CD14-positive monocyte (primary cell): ENCODE results near the gene ZFP90. TPM values are rescaled to one million over a fixed set of nuclear protein-coding genes. Genes with fewer than 3 reads are reported as not detected.

ENCODE experiments used
- DNase-seq, 3 donors: peaks; one replicate each; pipeline ENCODE4 v3.0.0-alpha.2; 2011 to 2022
- H2AFZ ChIP-seq: 2 replicates; pipeline ENCODE4 v1.6.0; 2012; ENCODE audit warnings: mild to moderate bottlenecking, low read depth, low read length, inconsistent platforms; ENCODE audit not compliant: insufficient read depth, poor library complexity, severe bottlenecking
- H3K27ac ChIP-seq, 2 donors: 1 replicate in 1 of 2; 2 replicates in 1 of 2; pipeline ENCODE4 v1.5.1; 2012 to 2013; ENCODE audit warnings: low read length in 2 of 2, control low read depth in 1 of 2, inconsistent platforms in 1 of 2, low read depth in 1 of 2, mild to moderate bottlenecking in 1 of 2
- H3K27me3 ChIP-seq, 2 donors: one replicate each; pipeline versions ENCODE4 v1.6.0 to v1.6.1; 2011 to 2013; ENCODE audit warnings: low read length in 2 of 2; ENCODE audit not compliant: control insufficient read depth in 2 of 2, insufficient read depth in 2 of 2
- H3K36me3 ChIP-seq, 2 donors: replicated peaks in 1 of 2; 1 replicate in 1 of 2; 2 replicates in 1 of 2; pipeline versions ENCODE4 v1.5.1 to v1.6.1; 2012 to 2013; ENCODE audit warnings: low read length in 2 of 2, control low read depth in 1 of 2, inconsistent platforms in 1 of 2, mild to moderate bottlenecking in 1 of 2; ENCODE audit not compliant: insufficient read depth in 2 of 2, control insufficient read depth in 1 of 2
- H3K4me1 ChIP-seq, 2 donors: 1 replicate in 1 of 2; 2 replicates in 1 of 2; pipeline versions ENCODE4 v1.5.1 to v1.6.1; 2012 to 2013; ENCODE audit warnings: low read length in 2 of 2, control low read depth in 1 of 2, inconsistent platforms in 1 of 2, mild to moderate bottlenecking in 1 of 2, moderate library complexity in 1 of 2; ENCODE audit not compliant: insufficient read depth in 2 of 2, control insufficient read depth in 1 of 2
- H3K4me2 ChIP-seq: replicated peaks from 2 replicates; pipeline ENCODE3; 2012; ENCODE audit warnings: low read length, moderate library complexity, mild to moderate bottlenecking; ENCODE audit not compliant: poor library complexity, severe bottlenecking; ENCODE audit errors: extremely low read depth
- H3K4me3 ChIP-seq, 3 experiments: fragments of 200-600 bp in 1 of 3; sonication (generic) in 1 of 3; replicated peaks in 1 of 3; 1 replicate in 2 of 3; 2 replicates in 1 of 3; pipeline ENCODE4 v1.5.1; 2011 to 2013; ENCODE audit warnings: low read length in 3 of 3, mild to moderate bottlenecking in 3 of 3, control low read depth in 2 of 3, low read depth in 2 of 3, inconsistent platforms in 1 of 3, moderate library complexity in 1 of 3
- H3K79me2 ChIP-seq: 2 replicates; pipeline ENCODE4 v1.6.0; 2012; ENCODE audit warnings: mild to moderate bottlenecking, control low read depth, inconsistent platforms, low read length, moderate library complexity; ENCODE audit not compliant: insufficient read depth
- H3K9ac ChIP-seq: 2 replicates; pipeline ENCODE4 v1.6.0; 2017; ENCODE audit warnings: low read length, mild to moderate bottlenecking; ENCODE audit not compliant: insufficient read depth, poor library complexity, severe bottlenecking
- H3K9me3 ChIP-seq, 2 donors: replicated peaks in 1 of 2; 1 replicate in 1 of 2; 2 replicates in 1 of 2; pipeline versions ENCODE4 v1.5.1 to v1.6.1; 2012 to 2013; ENCODE audit warnings: low read length in 2 of 2, control low read depth in 1 of 2; ENCODE audit not compliant: control insufficient read depth in 1 of 2, insufficient read depth in 1 of 2
- H4K20me1 ChIP-seq: 2 replicates; pipeline ENCODE4 v1.6.0; 2012; ENCODE audit warnings: mild to moderate bottlenecking, low read length, control low read depth, moderate library complexity; ENCODE audit not compliant: insufficient read depth
- H3K27ac Mint-ChIP-seq, 7 donors: one replicate each; pipeline ENCODE4 v1.8.0; 2020; ENCODE audit warnings: mild to moderate bottlenecking in 7 of 7, mixed read lengths in 7 of 7, moderate library complexity in 6 of 7, inconsistent platforms in 2 of 7
- H3K27me3 Mint-ChIP-seq, 3 donors: one replicate each; pipeline ENCODE4 v1.8.0; 2021 to 2022; ENCODE audit warnings: low read depth in 3 of 3, mild to moderate bottlenecking in 3 of 3, mixed read lengths in 3 of 3, moderate library complexity in 3 of 3, inconsistent platforms in 1 of 3
- H3K36me3 Mint-ChIP-seq, 2 donors: one replicate each; pipeline ENCODE4 v1.8.0; 2020; ENCODE audit warnings: mixed read lengths in 2 of 2, inconsistent platforms in 1 of 2, mild to moderate bottlenecking in 1 of 2
- H3K4me1 Mint-ChIP-seq: one replicate; pipeline ENCODE4 v1.8.0; 2020; ENCODE audit warnings: mild to moderate bottlenecking, mixed read lengths
- H3K4me3 Mint-ChIP-seq, 2 donors: one replicate each; pipeline ENCODE4 v1.8.0; 2020; ENCODE audit warnings: mild to moderate bottlenecking in 2 of 2, mixed read lengths in 2 of 2, moderate library complexity in 1 of 2
- H3K9me3 Mint-ChIP-seq, 7 donors: one replicate each; pipeline ENCODE4 v1.8.0; 2020 to 2022; ENCODE audit warnings: mixed read lengths in 7 of 7, mild to moderate bottlenecking in 6 of 7, moderate library complexity in 6 of 7, inconsistent platforms in 2 of 7
- CTCF ChIP-seq: fragments of 200-600 bp; IDR thresholded peaks from one replicate; pipeline ENCODE4 v1.8.0; 2022; ENCODE audit warnings: antibody characterized with exemption, mild to moderate bottlenecking
- WGBS: methylation state at CpG from one replicate; pipeline ENCODE4 v1.1.5; 2013; ENCODE audit warnings: missing lambda C conversion rate; ENCODE audit not compliant: insufficient coverage; 5-methylcytosine and 5-hydroxymethylcytosine counted together
- intact Hi-C, 2 donors: fragments of 100-400 bp; cut with micrococcal nuclease; formaldehyde crosslinking; loops; one replicate each; pipeline versions ENCODE4 v1.15.0 to v1.15.1; 2023
- polyA plus RNA-seq, 3 donors: library from polyadenylated mRNA; depleted of rRNA in 1 of 3; unstranded in 2 of 3; stranded (reverse) in 1 of 3; fragments of 300-500 nt in 2 of 3; fragments of >200 nt in 1 of 3; fragmentation: Illumina TruSeq in 2 of 3; gene quantifications; 1 replicate in 2 of 3; 2 replicates in 1 of 3; pipeline ENCODE4 v1.2.3, GENCODE V29; 2012 to 2021

ZFP90 gene
- polyA plus RNA-seq, 3 donors, result 4.2 to 7.9 (median 6.3) TPM

- Histone ChIP-seq H3K9ac (no peak overlapping the region), H3K36me3 (no peaks in the 10 kb centered on the region), H3K4me2 (no peak overlapping the region), H3K27me3 (no peaks in the 10 kb centered on the region), H3K27ac (no peak overlapping the region), H4K20me1 (no peaks in the 10 kb centered on the region), H3K4me3 (no peak overlapping the region), H3K9me3 (peaks cover 0 to 7% of the 10 kb centered on the region in 2 donors), H3K79me2 (no peaks in the 10 kb centered on the region), H2AFZ (no peak overlapping the region), H3K4me1 (no peaks in the 10 kb centered on the region)
- Mint-ChIP-seq H3K27ac (no peak overlapping the region), H3K27me3 (peaks cover under 1 to 3% (median 2%) of the 10 kb centered on the region in 3 donors), H3K9me3 (peaks cover 0 to 2% (median 0%) of the 10 kb centered on the region in 7 donors), H3K36me3 (no peaks in the 10 kb centered on the region), H3K4me3 (no peak overlapping the region), H3K4me1 (peaks cover 2% of the 10 kb centered on the region)
- WGBS, result 89% methylated on average over 8 of the region's 11 CpGs
- DNase-seq, result no peak
- TF ChIP-seq CTCF, result no peak
- intact Hi-C loops, result no loop called here
These were observed 46.9 kb upstream of the ZFP90 start for GRCh38 chr16:68492151-68492542.

GRCh38 chr16:68492543-68493411 is 46.3 kb upstream of the ZFP90 start:
- TF ChIP-seq CTCF, result no peak
- WGBS, result 92% methylated on average over 4 of the region's 6 CpGs
- Histone ChIP-seq H3K36me3 (no peaks in the 10 kb centered on the region), H3K27me3 (no peaks in the 10 kb centered on the region), H3K9me3 (peaks cover 0 to 7% of the 10 kb centered on the region in 2 donors), H4K20me1 (no peaks in the 10 kb centered on the region), H3K9ac (no peak overlapping the region), H2AFZ (no peak overlapping the region), H3K79me2 (no peaks in the 10 kb centered on the region), H3K27ac (no peak overlapping the region), H3K4me2 (no peak overlapping the region), H3K4me1 (no peaks in the 10 kb centered on the region), H3K4me3 (no peak overlapping the region)
- Mint-ChIP-seq H3K27me3 (peaks cover 0 to 3% (median 2%) of the 10 kb centered on the region in 3 donors), H3K9me3 (peaks cover 0 to 2% (median 0%) of the 10 kb centered on the region in 7 donors), H3K4me1 (peaks cover 2% of the 10 kb centered on the region), H3K27ac (no peak overlapping the region), H3K4me3 (no peak overlapping the region), H3K36me3 (no peaks in the 10 kb centered on the region)
- DNase-seq, result no peak
- intact Hi-C loops, result no loop called here
